Type B pancreatic cell (in vitro differentiated cells): ENCODE data around the gene SPON1. TPM values are rescaled to one million over a fixed set of nuclear protein-coding genes. Genes with fewer than 3 reads are reported as not detected.

Source experiments
- DNase-seq: peaks from one replicate; pipeline ENCODE4 v3.0.0; 2021; ENCODE audit warnings: mixed read lengths; ENCODE audit not compliant: unreplicated experiment; ENCODE audit errors: extremely low spot score
- H3K27ac Mint-ChIP-seq: 2 replicates; pipeline ENCODE4 v1.8.0; 2021; ENCODE audit warnings: mild to moderate bottlenecking, mixed read lengths
- H3K27me3 Mint-ChIP-seq: 2 replicates; pipeline ENCODE4 v1.8.0; 2021; ENCODE audit warnings: mixed read lengths
- H3K36me3 Mint-ChIP-seq: 2 replicates; pipeline ENCODE4 v1.8.0; 2021; ENCODE audit warnings: mixed read lengths
- H3K4me1 Mint-ChIP-seq: one replicate; pipeline ENCODE4 v1.8.0; 2021; ENCODE audit warnings: mixed read lengths; ENCODE audit not compliant: unreplicated experiment
- H3K4me3 Mint-ChIP-seq: 2 replicates; pipeline ENCODE4 v1.8.0; 2021; ENCODE audit warnings: mild to moderate bottlenecking, mixed read lengths
- H3K9me3 Mint-ChIP-seq: 2 replicates; pipeline ENCODE4 v1.8.0; 2021; ENCODE audit warnings: mixed read lengths
- total RNA-seq: library from RNA; stranded (reverse); gene quantifications from 2 replicates; pipeline ENCODE4 v1.2.1, GENCODE V29; 2021; ENCODE audit warnings: low replicate concordance
- TF ChIP-seq, protein P1 (sequence below): fragments of 200-600 bp; sonication (generic); conservative IDR thresholded peaks from 2 replicates; pipeline ENCODE4 v1.5.0; 2021; ENCODE audit warnings: antibody characterized with exemption, mild to moderate bottlenecking

The SPON1 gene
- total RNA-seq, 1 donor from 2014 or later, result 31.7 TPM

DNA sequence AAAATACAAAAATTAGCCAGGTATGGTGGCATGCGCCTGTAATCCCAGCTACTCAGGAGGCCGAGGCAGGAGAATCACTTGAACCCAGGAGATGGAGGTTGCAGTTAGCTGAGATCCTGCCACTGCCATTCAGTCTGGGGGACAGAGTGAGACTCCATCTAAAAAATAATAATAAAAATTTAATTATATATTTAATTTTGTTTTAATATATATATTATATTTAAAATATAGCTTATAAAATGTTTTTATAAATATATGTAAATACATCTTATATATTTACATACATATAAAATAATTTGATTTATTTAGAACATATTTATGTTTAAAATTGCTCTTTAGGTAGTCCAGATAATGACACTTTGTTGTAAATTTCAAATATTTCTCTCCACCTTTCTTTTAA lies 82.9 kb downstream of the SPON1 start:
- H3K4me1 Mint-ChIP-seq, result no peaks in the 10 kb centered on the region
- H3K27me3 Mint-ChIP-seq, result peaks cover 11% of the 10 kb centered on the region
- no peak for DNase-seq
- H3K27ac Mint-ChIP-seq, result no peak overlapping the region
- no peaks in the 10 kb centered on the region for H3K36me3 Mint-ChIP-seq
- H3K9me3 Mint-ChIP-seq, result no peaks in the 10 kb centered on the region
- TF ChIP-seq, protein P1, sequence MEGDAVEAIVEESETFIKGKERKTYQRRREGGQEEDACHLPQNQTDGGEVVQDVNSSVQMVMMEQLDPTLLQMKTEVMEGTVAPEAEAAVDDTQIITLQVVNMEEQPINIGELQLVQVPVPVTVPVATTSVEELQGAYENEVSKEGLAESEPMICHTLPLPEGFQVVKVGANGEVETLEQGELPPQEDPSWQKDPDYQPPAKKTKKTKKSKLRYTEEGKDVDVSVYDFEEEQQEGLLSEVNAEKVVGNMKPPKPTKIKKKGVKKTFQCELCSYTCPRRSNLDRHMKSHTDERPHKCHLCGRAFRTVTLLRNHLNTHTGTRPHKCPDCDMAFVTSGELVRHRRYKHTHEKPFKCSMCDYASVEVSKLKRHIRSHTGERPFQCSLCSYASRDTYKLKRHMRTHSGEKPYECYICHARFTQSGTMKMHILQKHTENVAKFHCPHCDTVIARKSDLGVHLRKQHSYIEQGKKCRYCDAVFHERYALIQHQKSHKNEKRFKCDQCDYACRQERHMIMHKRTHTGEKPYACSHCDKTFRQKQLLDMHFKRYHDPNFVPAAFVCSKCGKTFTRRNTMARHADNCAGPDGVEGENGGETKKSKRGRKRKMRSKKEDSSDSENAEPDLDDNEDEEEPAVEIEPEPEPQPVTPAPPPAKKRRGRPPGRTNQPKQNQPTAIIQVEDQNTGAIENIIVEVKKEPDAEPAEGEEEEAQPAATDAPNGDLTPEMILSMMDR, result no peak
- H3K4me3 Mint-ChIP-seq, result no peak overlapping the region

DNA sequence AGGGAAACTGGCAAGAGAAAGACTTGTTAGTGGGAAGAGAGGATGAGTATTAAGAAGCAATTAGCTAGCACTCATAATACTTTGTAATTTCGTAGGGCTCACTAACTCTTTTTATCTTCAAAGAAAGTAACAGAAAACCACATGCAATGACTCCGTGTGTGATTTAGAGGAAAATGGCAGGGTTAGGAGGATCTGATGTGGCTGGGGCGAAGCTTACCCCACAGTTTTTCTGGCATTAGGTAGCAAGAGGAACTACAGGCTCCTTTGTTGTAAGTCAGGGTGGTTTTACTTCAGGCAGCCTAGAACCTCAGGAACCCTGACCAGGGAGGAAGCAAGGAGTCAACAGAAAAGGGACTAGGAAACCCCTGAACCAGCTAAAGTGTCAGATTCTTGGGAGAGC lies 89.7 kb downstream of the SPON1 start:
- no peak for DNase-seq
- no peaks in the 10 kb centered on the region for H3K9me3 Mint-ChIP-seq
- TF ChIP-seq, protein P1, result no peak

DNA sequence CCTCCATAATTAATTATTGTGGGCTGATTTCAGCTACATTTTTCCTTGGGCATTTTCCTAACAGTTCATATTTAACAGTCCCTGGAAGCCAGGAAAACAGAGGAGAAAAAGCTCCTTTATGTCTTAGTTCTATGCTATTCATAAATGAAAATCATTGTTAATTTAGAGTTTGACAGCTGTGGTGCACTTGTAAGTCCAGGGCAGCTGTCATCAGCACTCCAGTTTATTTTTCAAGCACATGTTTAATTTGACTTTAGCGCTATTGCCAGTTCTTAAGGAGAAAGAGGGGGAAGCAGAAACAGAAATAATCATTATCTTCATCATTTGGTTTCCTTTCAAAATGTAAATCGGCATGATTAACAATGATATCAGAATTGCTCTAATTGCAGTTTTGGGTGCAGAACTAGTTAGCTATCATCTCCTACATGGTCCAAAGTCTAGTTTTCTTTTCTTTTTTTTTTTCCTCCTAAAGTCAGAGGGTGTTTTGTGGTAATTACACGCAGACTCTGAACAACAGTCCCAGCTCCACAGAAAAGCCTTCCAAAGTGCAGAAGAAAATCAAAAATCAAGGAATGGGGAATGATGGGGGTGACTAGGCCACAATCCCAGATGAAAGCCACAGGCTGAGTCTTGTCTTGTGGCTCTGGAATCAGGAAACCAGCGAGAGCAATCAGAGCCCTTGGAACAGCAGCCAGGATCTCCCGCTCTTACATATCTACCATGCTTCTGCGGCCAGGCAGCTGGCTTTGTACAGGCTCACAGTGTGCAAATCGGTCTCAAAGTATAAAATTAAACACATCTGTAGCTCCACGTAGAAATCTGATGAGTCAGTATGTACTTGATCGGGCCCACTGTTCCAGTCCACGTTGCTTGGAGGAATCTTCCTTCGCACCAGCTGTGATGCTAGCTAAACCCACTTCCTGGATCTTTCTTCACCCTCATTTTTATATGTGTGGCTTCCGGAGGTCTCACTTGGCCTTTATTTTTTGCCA lies 91.9 kb downstream of the SPON1 start:
- H3K36me3 Mint-ChIP-seq, result no peaks in the 10 kb centered on the region
- H3K27me3 Mint-ChIP-seq, result no peaks in the 10 kb centered on the region
- TF ChIP-seq, protein P1, result no peak
- no peak for DNase-seq
- no peak overlapping the region for H3K27ac Mint-ChIP-seq
- no peaks in the 10 kb centered on the region for H3K4me1 Mint-ChIP-seq
- H3K4me3 Mint-ChIP-seq, result no peak overlapping the region
- no peaks in the 10 kb centered on the region for H3K9me3 Mint-ChIP-seq

More for the DNA sequence above, 89.7 kb downstream of the SPON1 start:
- H3K27me3 Mint-ChIP-seq, result peaks cover 10% of the 10 kb centered on the region
- H3K4me1 Mint-ChIP-seq, result no peaks in the 10 kb centered on the region
- no peak overlapping the region for H3K4me3 Mint-ChIP-seq
- no peaks in the 10 kb centered on the region for H3K36me3 Mint-ChIP-seq
- H3K27ac Mint-ChIP-seq, result no peak overlapping the region

DNA sequence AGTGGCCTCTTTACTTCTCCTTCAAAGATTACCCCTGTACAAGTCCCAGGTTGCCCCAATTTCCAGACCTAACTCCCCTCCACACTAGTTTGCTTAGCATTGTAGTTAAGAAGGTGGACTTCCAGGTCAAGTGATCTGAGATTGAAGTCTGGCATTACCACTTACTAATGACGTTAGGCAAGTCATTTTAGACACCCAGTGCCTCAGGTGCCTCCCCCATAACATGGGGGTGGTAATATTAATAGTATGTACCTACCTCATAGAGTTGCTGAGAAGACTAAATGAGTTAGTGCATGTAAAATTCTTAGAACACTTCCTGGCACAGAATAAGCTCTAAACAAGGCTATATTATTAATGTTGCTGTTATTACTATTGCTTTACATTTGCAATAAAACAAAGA lies 93.4 kb downstream of the SPON1 start:
- H3K36me3 Mint-ChIP-seq, result no peaks in the 10 kb centered on the region
- no peaks in the 10 kb centered on the region for H3K27me3 Mint-ChIP-seq
- no peaks in the 10 kb centered on the region for H3K9me3 Mint-ChIP-seq
- TF ChIP-seq, protein P1, result no peak
- H3K4me3 Mint-ChIP-seq, result no peak overlapping the region
- no peak overlapping the region for H3K27ac Mint-ChIP-seq
- no peaks in the 10 kb centered on the region for H3K4me1 Mint-ChIP-seq
- no peak for DNase-seq

DNA sequence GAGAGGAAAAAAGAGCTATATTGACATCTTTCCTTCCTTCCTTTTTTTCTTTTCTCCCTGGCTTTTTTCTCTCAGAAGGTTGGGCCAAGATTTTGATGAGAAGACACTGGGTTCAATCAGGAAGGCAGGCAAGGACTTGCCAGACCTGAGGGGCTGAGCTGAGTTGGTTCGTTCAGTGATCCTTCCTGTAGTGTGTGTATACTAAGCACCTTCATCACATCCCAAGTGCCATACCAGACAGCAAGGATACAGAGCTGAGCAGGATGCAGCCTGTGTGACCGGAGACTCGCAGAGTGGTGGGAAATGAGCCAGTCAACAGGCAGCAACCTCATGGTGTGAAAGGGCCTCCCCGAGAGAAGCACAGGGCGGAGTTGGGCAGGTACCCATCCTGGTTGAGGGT lies 95.5 kb downstream of the SPON1 start:
- no peaks in the 10 kb centered on the region for H3K4me1 Mint-ChIP-seq
- H3K4me3 Mint-ChIP-seq, result no peak overlapping the region
- no peaks in the 10 kb centered on the region for H3K36me3 Mint-ChIP-seq
- H3K9me3 Mint-ChIP-seq, result no peaks in the 10 kb centered on the region
- no peaks in the 10 kb centered on the region for H3K27me3 Mint-ChIP-seq
- peak overlapping the region; percentile 10 for H3K27ac Mint-ChIP-seq
- TF ChIP-seq, protein P1, result no peak
- DNase-seq, result no peak
